ENCODE results near the gene KBTBD3. TPM values are rescaled to one million over a fixed set of nuclear protein-coding genes. Genes with fewer than 3 reads are reported as not detected.

The KBTBD3 gene, protein sequence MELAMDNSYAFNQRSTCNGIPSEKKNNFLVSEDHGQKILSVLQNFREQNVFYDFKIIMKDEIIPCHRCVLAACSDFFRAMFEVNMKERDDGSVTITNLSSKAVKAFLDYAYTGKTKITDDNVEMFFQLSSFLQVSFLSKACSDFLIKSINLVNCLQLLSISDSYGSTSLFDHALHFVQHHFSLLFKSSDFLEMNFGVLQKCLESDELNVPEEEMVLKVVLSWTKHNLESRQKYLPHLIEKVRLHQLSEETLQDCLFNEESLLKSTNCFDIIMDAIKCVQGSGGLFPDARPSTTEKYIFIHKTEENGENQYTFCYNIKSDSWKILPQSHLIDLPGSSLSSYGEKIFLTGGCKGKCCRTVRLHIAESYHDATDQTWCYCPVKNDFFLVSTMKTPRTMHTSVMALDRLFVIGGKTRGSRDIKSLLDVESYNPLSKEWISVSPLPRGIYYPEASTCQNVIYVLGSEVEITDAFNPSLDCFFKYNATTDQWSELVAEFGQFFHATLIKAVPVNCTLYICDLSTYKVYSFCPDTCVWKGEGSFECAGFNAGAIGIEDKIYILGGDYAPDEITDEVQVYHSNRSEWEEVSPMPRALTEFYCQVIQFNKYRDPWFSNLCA
- total RNA-seq = 5.3 TPM
- 7.6 TPM for polyA plus RNA-seq
- long read RNA-seq, donor 1, partial matches to known transcripts = 0 of 1 reads
- long read RNA-seq, donor 1, other reads (novel, unspliced or antisense) = 0 of 1 reads
- long read RNA-seq, donor 2 = 0 reads
- long read RNA-seq, donor 3, transcript KBTBD3-201 (3 exons, 3,751 nt) = major isoform, 5 of 7 reads
- long read RNA-seq, donor 3, partial matches to known transcripts = 0 of 7 reads
- long read RNA-seq, donor 3, other reads (novel, unspliced or antisense) = 0 of 7 reads
- long read RNA-seq, donor 4, partial matches to known transcripts = 0 of 4 reads
- long read RNA-seq, donor 4, other reads (novel, unspliced or antisense) = 0 of 4 reads
- long read RNA-seq, donor 5, partial matches to known transcripts = 0 of 7 reads
- long read RNA-seq, donor 5, other reads (novel, unspliced or antisense) = 0 of 7 reads
- long read RNA-seq, donor 6, partial matches to known transcripts = 0 of 2 reads
- long read RNA-seq, donor 6, other reads (novel, unspliced or antisense) = 0 of 2 reads
- long read RNA-seq, donor 7, transcript KBTBD3-205 (4 exons, 2,682 nt) = major isoform, 6 of 7 reads
- long read RNA-seq, donor 7, partial matches to known transcripts = 0 of 7 reads
- long read RNA-seq, donor 7, other reads (novel, unspliced or antisense) = 0 of 7 reads
- long read RNA-seq, donor 8, partial matches to known transcripts = 0 of 1 reads
- long read RNA-seq, donor 8, other reads (novel, unspliced or antisense) = 0 of 1 reads
- long read RNA-seq, donor 9, partial matches to known transcripts = 0 of 3 reads
- long read RNA-seq, donor 9, other reads (novel, unspliced or antisense) = 0 of 3 reads
- long read RNA-seq, donor 10, partial matches to known transcripts = 0 of 3 reads
- long read RNA-seq, donor 10, other reads (novel, unspliced or antisense) = 0 of 3 reads

DNA sequence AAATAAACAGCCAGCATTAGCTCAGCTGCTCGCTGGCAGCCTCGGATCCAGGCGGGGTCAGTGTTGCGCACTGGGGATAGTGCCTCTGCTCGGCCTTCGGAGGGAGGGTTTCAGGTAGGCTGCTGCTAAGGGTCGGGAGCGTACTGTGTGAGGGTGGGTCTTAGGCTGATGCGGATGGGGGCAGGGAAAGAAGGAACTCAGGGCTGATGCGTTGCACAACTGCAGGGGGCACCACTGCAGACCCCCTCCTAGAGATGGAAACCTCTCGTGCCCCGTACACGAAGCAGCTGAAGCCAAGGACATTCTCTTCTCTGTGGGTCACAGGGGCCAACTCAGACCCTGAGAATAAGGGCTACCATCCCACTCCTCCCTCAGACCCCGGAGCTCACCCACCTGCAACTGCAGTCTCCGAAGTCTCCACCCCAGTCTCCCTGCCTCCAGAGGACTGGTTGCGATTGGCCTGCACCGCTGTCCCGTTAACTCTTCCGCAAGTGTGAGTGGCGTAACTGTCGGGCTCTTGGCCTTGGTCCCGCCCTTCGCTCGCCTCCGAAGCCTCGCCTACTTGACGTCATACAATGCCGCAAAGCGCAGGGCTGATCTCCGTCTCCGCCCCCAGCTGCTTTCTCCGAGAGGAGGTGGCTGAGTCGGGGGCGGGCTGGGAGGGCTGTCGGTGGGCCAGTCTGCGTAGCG is at the start of gene KBTBD3:
TSS of gene KBTBD3 (minus strand) at position 429 of the 690 bp plus-strand sequence. CDS start 18,250 bp downstream, outside the sequence.
- Histone ChIP-seq H3K27me3 (ENCODE audit: control insufficient read depth in 2 of 2, insufficient read depth in 1 of 2, low read length in 1 of 2) (no peaks in the 10 kb centered on the region), H3K4me3 (ENCODE audit: low read length in 2 of 2) (peak within 1 kb of the TSS; percentile 85 to 86), H3K36me3 (ENCODE audit: control insufficient read depth in 2 of 2, insufficient read depth in 2 of 2, low read length in 1 of 2) (peaks cover 0 to 17% of the 10 kb centered on the region in 2 donors), H3K4me1 (ENCODE audit: control insufficient read depth in 2 of 2, insufficient read depth in 2 of 2, low read length in 2 of 2) (peaks cover 5% of the 10 kb centered on the region in 2 donors), H3K9me3 (ENCODE audit: control insufficient read depth in 2 of 2, insufficient read depth in 1 of 2, low read length in 1 of 2) (no peaks in the 10 kb centered on the region), H3K27ac (ENCODE audit: low read depth in 1 of 2, low read length in 1 of 2) (peak within 1 kb of the TSS; percentile 94 to 95)
- WGBS = under 1% methylated on average over 37 of the region's 37 CpGs
- peak; percentile 96 to 99 (median 99) for DNase-seq (ENCODE audit: low read depth in 6 of 9, low spot score in 9 of 9)

- DNase-seq (ENCODE audit: low read depth in 6 of 9, low spot score in 9 of 9) = no peak
- 77% methylated on average over 6 of the region's 6 CpGs for WGBS
- no peaks in the 10 kb centered on the region for H3K36me3 ChIP-seq (ENCODE audit: control insufficient read depth in 2 of 2, insufficient read depth in 2 of 2, low read length in 1 of 2)
These were observed 44.6 kb upstream of the KBTBD3 start for GRCh38 chr11:106121570-106122320.

GRCh38 chr11:106105986-106106385 is 28.8 kb upstream of the KBTBD3 start:
- 92% methylated on average over 6 of the region's 6 CpGs for WGBS
- Histone ChIP-seq H3K4me1 (ENCODE audit: control insufficient read depth in 2 of 2, insufficient read depth in 2 of 2, low read length in 2 of 2) (no peaks in the 10 kb centered on the region), H3K4me3 (ENCODE audit: low read length in 2 of 2) (no peak overlapping the region), H3K9me3 (ENCODE audit: control insufficient read depth in 2 of 2, insufficient read depth in 1 of 2, low read length in 1 of 2) (no peaks in the 10 kb centered on the region), H3K36me3 (ENCODE audit: control insufficient read depth in 2 of 2, insufficient read depth in 2 of 2, low read length in 1 of 2) (no peaks in the 10 kb centered on the region), H3K27ac (ENCODE audit: low read depth in 1 of 2, low read length in 1 of 2) (no peak overlapping the region), H3K27me3 (ENCODE audit: control insufficient read depth in 2 of 2, insufficient read depth in 1 of 2, low read length in 1 of 2) (no peaks in the 10 kb centered on the region)
- DNase-seq (ENCODE audit: low read depth in 6 of 9, low spot score in 9 of 9) = no peak

More at GRCh38 chr11:106121570-106122320, 44.6 kb upstream of the KBTBD3 start:
- no peaks in the 10 kb centered on the region for H3K4me1 ChIP-seq (ENCODE audit: control insufficient read depth in 2 of 2, insufficient read depth in 2 of 2, low read length in 2 of 2)
- H3K27ac ChIP-seq (ENCODE audit: low read depth in 1 of 2, low read length in 1 of 2) = no peak overlapping the region
- H3K27me3 ChIP-seq (ENCODE audit: control insufficient read depth in 2 of 2, insufficient read depth in 1 of 2, low read length in 1 of 2) = no peaks in the 10 kb centered on the region
- no peaks in the 10 kb centered on the region for H3K9me3 ChIP-seq (ENCODE audit: control insufficient read depth in 2 of 2, insufficient read depth in 1 of 2, low read length in 1 of 2)
- no peak overlapping the region for H3K4me3 ChIP-seq (ENCODE audit: low read length in 2 of 2)

GRCh38 chr11:106101819-106102218 is 24.7 kb upstream of the KBTBD3 start:
- Histone ChIP-seq H3K4me3 (ENCODE audit: low read length in 2 of 2) (no peak overlapping the region), H3K27me3 (ENCODE audit: control insufficient read depth in 2 of 2, insufficient read depth in 1 of 2, low read length in 1 of 2) (no peaks in the 10 kb centered on the region), H3K9me3 (ENCODE audit: control insufficient read depth in 2 of 2, insufficient read depth in 1 of 2, low read length in 1 of 2) (no peaks in the 10 kb centered on the region), H3K4me1 (ENCODE audit: control insufficient read depth in 2 of 2, insufficient read depth in 2 of 2, low read length in 2 of 2) (no peaks in the 10 kb centered on the region), H3K36me3 (ENCODE audit: control insufficient read depth in 2 of 2, insufficient read depth in 2 of 2, low read length in 1 of 2) (peaks cover 6 to 9% of the 10 kb centered on the region in 2 donors), H3K27ac (ENCODE audit: low read depth in 1 of 2, low read length in 1 of 2) (no peak overlapping the region)
- no peak for DNase-seq (ENCODE audit: low read depth in 6 of 9, low spot score in 9 of 9)
- WGBS = 97% methylated on average over 1 of the region's 1 CpG

DNA sequence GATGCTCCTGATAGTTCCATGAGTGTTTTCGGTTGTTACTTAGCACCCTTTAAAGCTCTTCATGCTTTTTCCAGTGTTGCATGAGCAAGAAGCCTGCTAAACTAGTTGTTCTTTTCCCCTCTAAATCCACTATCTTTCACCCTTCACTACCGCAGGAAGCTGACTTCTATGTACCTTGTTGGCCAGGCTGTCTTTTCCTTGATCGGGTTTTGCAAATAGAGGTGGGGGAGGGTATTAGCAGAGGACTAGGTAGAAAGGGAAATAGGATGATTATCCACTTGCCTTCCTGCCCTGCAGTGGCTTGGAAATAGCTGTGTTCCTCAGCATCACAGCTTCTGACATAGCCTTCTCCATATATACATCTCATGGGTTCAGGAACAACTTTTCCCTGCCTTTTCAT is 24.2 kb upstream of the KBTBD3 start:
- 85% methylated on average over 3 of the region's 3 CpGs for WGBS
- H3K9me3 ChIP-seq (ENCODE audit: control insufficient read depth in 2 of 2, insufficient read depth in 1 of 2, low read length in 1 of 2) = no peaks in the 10 kb centered on the region
- no peak for DNase-seq (ENCODE audit: low read depth in 6 of 9, low spot score in 9 of 9)
- no peaks in the 10 kb centered on the region for H3K27me3 ChIP-seq (ENCODE audit: control insufficient read depth in 2 of 2, insufficient read depth in 1 of 2, low read length in 1 of 2)
- no peaks in the 10 kb centered on the region for H3K4me1 ChIP-seq (ENCODE audit: control insufficient read depth in 2 of 2, insufficient read depth in 2 of 2, low read length in 2 of 2)
- peaks cover 9 to 12% of the 10 kb centered on the region in 2 donors for H3K36me3 ChIP-seq (ENCODE audit: control insufficient read depth in 2 of 2, insufficient read depth in 2 of 2, low read length in 1 of 2)
- H3K4me3 ChIP-seq (ENCODE audit: low read length in 2 of 2) = no peak overlapping the region
- no peak overlapping the region for H3K27ac ChIP-seq (ENCODE audit: low read depth in 1 of 2, low read length in 1 of 2)

DNA sequence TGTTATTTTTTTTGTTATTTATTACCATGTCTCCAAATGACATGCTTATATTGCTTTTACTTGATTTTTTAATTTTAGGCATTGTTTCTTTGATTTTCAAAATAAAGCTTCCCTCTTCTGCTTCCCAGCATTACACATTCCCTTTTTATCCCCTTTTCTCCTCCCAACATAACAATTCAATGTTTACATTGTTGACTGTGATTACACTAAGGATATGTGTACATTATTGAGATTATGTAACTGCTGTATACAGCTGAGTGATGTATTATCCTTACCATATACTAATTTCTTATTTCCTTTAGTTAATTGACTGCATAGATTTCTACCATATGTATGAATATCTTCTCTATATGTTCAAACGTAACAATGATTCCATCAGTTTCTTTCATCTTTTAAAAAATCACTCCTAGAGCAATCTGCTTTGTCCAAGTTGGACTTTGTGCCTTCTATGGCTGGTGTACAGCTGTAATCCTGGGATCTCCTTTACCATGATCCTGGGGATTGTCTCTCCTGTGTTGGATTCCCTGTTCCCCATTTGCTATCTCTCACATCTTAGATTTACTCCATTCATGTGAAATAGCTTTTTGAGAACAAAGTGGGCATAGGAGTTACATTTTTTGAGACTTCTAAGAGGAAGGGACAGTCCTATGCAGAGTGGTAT is 21.9 kb upstream of the KBTBD3 start:
- Histone ChIP-seq H3K4me3 (ENCODE audit: low read length in 2 of 2) (no peak overlapping the region), H3K27me3 (ENCODE audit: control insufficient read depth in 2 of 2, insufficient read depth in 1 of 2, low read length in 1 of 2) (no peaks in the 10 kb centered on the region), H3K36me3 (ENCODE audit: control insufficient read depth in 2 of 2, insufficient read depth in 2 of 2, low read length in 1 of 2) (peaks cover 9 to 32% of the 10 kb centered on the region in 2 donors), H3K4me1 (ENCODE audit: control insufficient read depth in 2 of 2, insufficient read depth in 2 of 2, low read length in 2 of 2) (no peaks in the 10 kb centered on the region), H3K9me3 (ENCODE audit: control insufficient read depth in 2 of 2, insufficient read depth in 1 of 2, low read length in 1 of 2) (no peaks in the 10 kb centered on the region), H3K27ac (ENCODE audit: low read depth in 1 of 2, low read length in 1 of 2) (no peak overlapping the region)
- WGBS = 99% methylated on average over 1 of the region's 1 CpG
- no peak for DNase-seq (ENCODE audit: low read depth in 6 of 9, low spot score in 9 of 9)

GRCh38 chr11:106092446-106092845 is 15.3 kb upstream of the KBTBD3 start:
- H3K4me3 ChIP-seq (ENCODE audit: low read length in 2 of 2) = no peak overlapping the region
- no peak overlapping the region for H3K27ac ChIP-seq (ENCODE audit: low read depth in 1 of 2, low read length in 1 of 2)
- H3K4me1 ChIP-seq (ENCODE audit: control insufficient read depth in 2 of 2, insufficient read depth in 2 of 2, low read length in 2 of 2) = no peaks in the 10 kb centered on the region
- H3K36me3 ChIP-seq (ENCODE audit: control insufficient read depth in 2 of 2, insufficient read depth in 2 of 2, low read length in 1 of 2) = peaks cover 14 to 53% of the 10 kb centered on the region in 2 donors
- no peaks in the 10 kb centered on the region for H3K27me3 ChIP-seq (ENCODE audit: control insufficient read depth in 2 of 2, insufficient read depth in 1 of 2, low read length in 1 of 2)
- no peak for DNase-seq (ENCODE audit: low read depth in 6 of 9, low spot score in 9 of 9)
- H3K9me3 ChIP-seq (ENCODE audit: control insufficient read depth in 2 of 2, insufficient read depth in 1 of 2, low read length in 1 of 2) = no peaks in the 10 kb centered on the region
- 100% methylated on average over 1 of the region's 1 CpG for WGBS

Data from thymus (tissue), 14 donors.